Ectodermal cell (in vitro differentiated cells): ENCODE measurements around the gene PGC.

Experiments used
- H3K27ac ChIP-seq: 2 replicates; pipeline ENCODE4 v1.7.0; 2013; ENCODE audit warnings: mild to moderate bottlenecking, low read depth, low read length; ENCODE audit not compliant: insufficient read depth, poor library complexity, severe bottlenecking
- H3K27me3 ChIP-seq: 2 replicates; pipeline ENCODE4 v1.7.0; 2013; ENCODE audit warnings: mild to moderate bottlenecking, low read length; ENCODE audit not compliant: insufficient read depth, control insufficient read depth, poor library complexity, severe bottlenecking
- H3K36me3 ChIP-seq: one replicate; pipeline ENCODE4 v1.7.0; 2013; ENCODE audit warnings: low read length; ENCODE audit not compliant: control insufficient read depth, insufficient read depth
- H3K4me1 ChIP-seq: one replicate; pipeline ENCODE4 v1.7.0; 2013; ENCODE audit warnings: low read length; ENCODE audit not compliant: control insufficient read depth, insufficient read depth
- H3K4me3 ChIP-seq: 2 replicates; pipeline ENCODE4 v1.7.0; 2013; ENCODE audit warnings: low read depth, low read length, control low read depth; ENCODE audit not compliant: insufficient read depth
- H3K9me3 ChIP-seq: 2 replicates; pipeline ENCODE4 v1.7.0; 2013; ENCODE audit warnings: mild to moderate bottlenecking, low read length, moderate library complexity; ENCODE audit not compliant: control insufficient read depth
- WGBS, 2 experiments: methylation state at CpG; one replicate each; pipeline ENCODE4 v1.1.7; 2013; ENCODE audit warnings: missing lambda C conversion rate in 2 of 2; 5-methylcytosine and 5-hydroxymethylcytosine counted together

PGC gene

DNA sequence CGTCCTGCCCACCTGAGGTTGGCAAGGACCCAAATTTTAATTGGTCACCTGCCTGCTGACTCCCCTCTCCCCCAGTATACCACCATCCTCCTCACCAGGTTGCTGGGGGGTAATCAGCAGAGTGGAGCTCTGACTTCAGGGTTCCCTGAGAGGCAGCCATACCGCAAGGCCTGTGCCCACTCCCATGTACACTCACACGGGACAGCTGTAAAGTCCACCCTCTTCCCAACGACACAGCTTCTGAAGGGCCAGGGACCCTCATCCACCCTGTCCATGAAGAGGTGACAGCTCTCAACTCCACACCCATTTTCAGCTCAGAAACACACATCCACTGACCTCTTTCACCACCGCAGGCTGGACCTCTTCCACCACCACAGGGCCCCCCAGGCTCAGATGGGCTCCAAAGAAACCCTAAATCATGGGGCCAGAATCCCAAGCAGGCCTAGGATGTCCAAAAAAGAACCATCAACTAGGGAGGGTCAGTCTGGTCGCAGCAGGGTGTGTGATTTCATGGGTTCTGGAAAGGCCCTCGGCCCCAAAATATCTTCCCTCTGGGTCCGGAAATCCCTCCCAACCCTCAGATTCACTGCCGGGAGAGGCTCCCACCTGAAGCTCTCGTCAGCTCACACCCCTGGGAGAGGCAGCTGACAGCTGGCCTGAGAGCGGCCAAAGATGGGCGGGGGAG, 41.7 kb downstream of the PGC start:
- H3K36me3 ChIP-seq = no peaks in the 10 kb centered on the region
- WGBS, 2 experiments = 80 to 83% methylated on average over 12 of the region's 12 CpGs
- H3K9me3 ChIP-seq = no peaks in the 10 kb centered on the region
- no peak overlapping the region for H3K4me3 ChIP-seq
- H3K27me3 ChIP-seq = no peaks in the 10 kb centered on the region
- peaks cover 6% of the 10 kb centered on the region for H3K4me1 ChIP-seq
- H3K27ac ChIP-seq = no peak overlapping the region

- H3K27me3 ChIP-seq = no peaks in the 10 kb centered on the region
- H3K4me1 ChIP-seq = peaks cover 8% of the 10 kb centered on the region
- H3K27ac ChIP-seq = no peak overlapping the region
- no peak overlapping the region for H3K4me3 ChIP-seq
- WGBS, 2 experiments = 81 to 84% methylated on average over 5 of the region's 5 CpGs
- H3K9me3 ChIP-seq = no peaks in the 10 kb centered on the region
- no peaks in the 10 kb centered on the region for H3K36me3 ChIP-seq
These were observed 42.4 kb downstream of the PGC start for GRCh38 chr6:41704656-41705310.

DNA sequence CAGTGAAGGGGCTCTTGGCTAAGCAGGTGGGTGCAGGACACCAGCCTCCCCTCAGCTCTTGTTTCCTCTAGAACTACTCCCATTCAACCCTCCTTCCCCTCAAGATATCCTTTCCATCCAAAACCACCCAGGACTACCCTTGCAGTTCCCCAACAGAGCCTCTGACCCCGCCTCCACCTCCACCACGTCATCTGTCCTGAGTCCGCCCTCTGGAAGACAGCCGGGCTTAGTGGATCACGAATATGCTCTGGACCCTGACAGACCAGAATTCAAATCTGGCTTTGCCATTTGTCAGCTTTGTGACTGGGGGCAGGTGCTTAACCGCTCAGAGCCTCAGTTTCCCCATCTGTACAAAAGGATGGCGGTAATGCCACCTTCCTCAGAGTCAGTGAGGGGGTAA, 43.2 kb downstream of the PGC start:
- Histone ChIP-seq H3K4me3 (no peak overlapping the region), H3K9me3 (no peaks in the 10 kb centered on the region), H3K27me3 (no peaks in the 10 kb centered on the region), H3K36me3 (no peaks in the 10 kb centered on the region), H3K27ac (no peak overlapping the region), H3K4me1 (peaks cover 8% of the 10 kb centered on the region)
- WGBS, 2 experiments = 87 to 89% methylated on average over 7 of the region's 7 CpGs

- H3K27me3 ChIP-seq = no peaks in the 10 kb centered on the region
- no peaks in the 10 kb centered on the region for H3K9me3 ChIP-seq
- no peak overlapping the region for H3K4me3 ChIP-seq
- H3K36me3 ChIP-seq = no peaks in the 10 kb centered on the region
- peaks cover 8% of the 10 kb centered on the region for H3K4me1 ChIP-seq
- no peak overlapping the region for H3K27ac ChIP-seq
- 85 to 86% methylated on average over 14 of the region's 14 CpGs for WGBS, 2 experiments
These were observed 44.3 kb downstream of the PGC start for GRCh38 chr6:41702771-41703494.

DNA sequence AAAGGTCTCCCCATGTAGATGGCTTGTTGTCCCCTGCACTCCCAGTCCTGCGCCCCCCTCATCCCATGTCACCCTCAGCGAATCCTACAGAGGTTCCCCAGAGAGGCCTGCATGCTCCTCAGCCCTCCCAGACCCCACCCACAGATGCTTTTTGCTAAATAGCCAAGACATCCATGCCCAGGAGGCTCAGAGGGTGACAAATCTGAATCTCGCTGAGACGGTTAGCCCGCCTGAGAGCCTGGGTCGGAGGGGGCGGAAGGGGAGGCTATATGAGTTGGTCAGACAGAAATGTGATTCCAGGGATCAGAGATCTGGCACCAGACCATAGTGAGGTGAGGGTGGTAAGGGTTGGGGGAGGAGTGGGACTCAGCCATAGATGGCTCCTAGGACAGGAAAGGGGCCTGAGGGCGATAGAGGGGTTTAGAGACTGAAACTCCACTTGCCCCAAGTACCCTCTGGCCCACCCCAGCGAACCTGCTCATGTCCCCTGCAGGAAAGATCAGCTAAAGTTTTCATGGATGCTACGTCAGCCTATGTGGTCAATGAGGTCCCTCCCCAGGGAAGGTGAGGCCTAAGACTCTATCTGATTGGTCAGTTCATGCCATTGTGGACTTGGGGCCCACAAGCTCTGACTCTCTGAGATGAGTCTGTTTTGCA, 45.0 kb downstream of the PGC start:
- no peaks in the 10 kb centered on the region for H3K9me3 ChIP-seq
- no peaks in the 10 kb centered on the region for H3K36me3 ChIP-seq
- 93 to 95% methylated on average over 10 of the region's 10 CpGs for WGBS, 2 experiments
- peaks cover 8% of the 10 kb centered on the region for H3K4me1 ChIP-seq
- H3K27ac ChIP-seq = no peak overlapping the region
- no peak overlapping the region for H3K4me3 ChIP-seq
- no peaks in the 10 kb centered on the region for H3K27me3 ChIP-seq

GRCh38 chr6:41700463-41701347, 46.5 kb downstream of the PGC start:
- Histone ChIP-seq H3K4me3 (peak overlapping the region; percentile 4), H3K36me3 (no peaks in the 10 kb centered on the region), H3K27me3 (no peaks in the 10 kb centered on the region), H3K4me1 (peaks cover 8% of the 10 kb centered on the region), H3K9me3 (no peaks in the 10 kb centered on the region), H3K27ac (no peak overlapping the region)
- 68 to 69% methylated on average over 20 of the region's 20 CpGs for WGBS, 2 experiments

DNA sequence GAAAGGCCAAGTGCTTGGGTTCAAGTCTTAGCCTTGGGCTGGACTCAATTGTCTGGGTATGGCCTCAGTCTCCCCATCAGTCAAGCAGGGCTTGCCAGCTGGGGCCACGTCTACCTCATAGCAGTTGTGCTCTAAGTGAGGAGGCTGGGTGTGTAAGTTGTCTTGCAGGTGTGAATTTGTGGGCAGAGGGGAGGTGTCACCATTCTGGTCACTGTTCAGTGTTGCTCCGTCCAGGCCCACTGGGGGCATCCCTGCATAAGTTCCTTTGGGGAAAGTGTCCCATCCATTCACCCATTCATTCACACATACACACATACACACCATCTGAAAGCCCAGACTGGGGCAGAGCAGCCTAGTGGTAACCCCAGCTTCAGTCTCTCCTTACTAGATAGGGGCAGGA, 48.1 kb downstream of the PGC start:
- Histone ChIP-seq H3K27ac (no peak overlapping the region), H3K4me3 (no peak overlapping the region), H3K9me3 (no peaks in the 10 kb centered on the region), H3K4me1 (peaks cover 8% of the 10 kb centered on the region), H3K27me3 (no peaks in the 10 kb centered on the region), H3K36me3 (no peaks in the 10 kb centered on the region)
- WGBS, 2 experiments = 83 to 89% methylated on average over 2 of the region's 2 CpGs

DNA sequence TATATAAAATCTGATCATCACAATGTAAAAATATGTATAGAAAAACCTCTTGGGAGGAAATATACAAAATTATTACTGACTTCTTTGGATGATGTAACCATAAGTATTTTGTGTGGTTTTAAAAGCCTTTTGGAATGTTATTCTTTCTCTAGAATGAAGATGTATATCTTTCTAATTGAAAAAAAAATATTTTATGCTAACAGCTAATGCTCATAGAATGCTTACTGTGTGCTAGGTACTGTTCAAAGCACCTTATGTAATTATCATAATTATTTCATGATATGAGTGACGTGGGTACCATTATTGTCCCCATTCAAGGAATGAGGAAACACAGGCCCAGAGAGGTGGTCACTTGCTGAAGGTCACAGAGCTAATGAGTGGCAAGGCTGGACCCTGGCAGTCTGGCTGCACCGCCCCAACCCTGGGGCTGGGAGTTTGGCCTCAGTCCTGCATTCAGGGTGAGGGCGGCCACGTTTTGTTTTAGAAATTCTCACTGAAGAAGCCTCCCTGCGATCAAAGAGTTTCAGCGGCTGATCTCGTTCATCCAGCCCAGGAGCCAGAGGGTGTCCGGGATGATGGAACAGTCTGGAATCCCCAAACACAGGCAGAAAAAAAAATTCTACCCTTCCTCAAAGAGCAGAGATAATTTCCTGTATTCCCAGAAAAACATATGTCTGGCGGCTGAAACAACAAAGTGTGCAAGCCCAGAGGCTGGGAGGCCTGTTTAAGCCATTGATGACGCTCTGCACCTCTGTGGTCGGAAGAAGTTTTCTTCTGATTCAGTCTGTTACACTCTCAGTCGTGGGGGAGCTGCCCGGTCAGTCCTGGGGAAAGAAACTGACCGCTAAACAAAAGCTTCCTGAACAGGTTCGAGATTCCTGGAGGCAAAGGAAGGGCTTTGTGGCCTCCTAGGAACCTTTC, 49.1 kb downstream of the PGC start:
- Histone ChIP-seq H3K4me3 (no peak overlapping the region), H3K36me3 (no peaks in the 10 kb centered on the region), H3K27ac (no peak overlapping the region), H3K9me3 (no peaks in the 10 kb centered on the region), H3K4me1 (peaks cover 8% of the 10 kb centered on the region), H3K27me3 (no peaks in the 10 kb centered on the region)
- WGBS, 2 experiments = 82 to 85% methylated on average over 15 of the region's 15 CpGs

DNA sequence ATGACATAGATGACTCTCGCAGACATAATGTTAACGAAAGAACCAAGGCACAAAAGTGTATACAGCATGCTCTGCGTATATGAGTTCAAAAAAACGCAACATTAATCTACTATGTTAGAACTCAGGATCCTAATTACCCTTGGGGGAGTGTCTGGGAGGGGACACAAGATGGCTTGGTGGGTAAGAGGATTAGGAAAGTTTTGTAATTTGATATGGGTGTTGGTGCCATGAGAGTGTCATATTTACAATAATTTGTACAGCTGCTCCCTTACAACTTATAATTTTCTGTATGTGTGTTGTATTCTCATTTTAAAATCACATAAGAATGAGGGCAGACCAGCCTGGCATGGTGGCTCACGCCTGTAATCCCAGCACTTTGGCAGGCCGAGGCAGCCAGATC, 50.4 kb downstream of the PGC start:
- H3K4me3 ChIP-seq = no peak overlapping the region
- H3K36me3 ChIP-seq = no peaks in the 10 kb centered on the region
- peaks cover 8% of the 10 kb centered on the region for H3K4me1 ChIP-seq
- no peaks in the 10 kb centered on the region for H3K9me3 ChIP-seq
- no peak overlapping the region for H3K27ac ChIP-seq
- 89 to 93% methylated on average over 6 of the region's 6 CpGs for WGBS, 2 experiments
- H3K27me3 ChIP-seq = no peaks in the 10 kb centered on the region
